SH-SY5Y (cell line): ENCODE measurements around the gene UGT1A7.
"Not testable (repeated sequence)": the region's sequence is repeated elsewhere in the genome, so short reads cannot be mapped to it uniquely, and the experiment has no call there.

Experiments used
- GATA2 ChIP-seq: IDR thresholded peaks from 2 replicates; pipeline ENCODE4 v1.6.1; 2011; ENCODE audit warnings: mild to moderate bottlenecking, low read depth, low read length
- GATA3 ChIP-seq: IDR thresholded peaks from 2 replicates; pipeline ENCODE4 v1.6.1; 2011; ENCODE audit warnings: low read depth, mild to moderate bottlenecking, low read length, moderate library complexity

UGT1A7 gene

GRCh38 chr2:233681521-233682099 lies at the start of gene UGT1A7:
TSS of gene UGT1A7 (plus strand) at chr2:233681901. CDS start at chr2:233681938, 37 bp downstream.
- TF ChIP-seq GATA3 (no peak), GATA2 (no peak)

- TF ChIP-seq GATA2, GATA3: not testable (repeated sequence)
Measured at GRCh38 chr2:233636306-233636705, 45.4 kb upstream of the UGT1A7 start, which contains the start of gene UGT1A10. TSS of gene UGT1A10 (plus strand) at chr2:233636448. CDS start at chr2:233636523, 75 bp downstream.

- TF ChIP-seq GATA2 (no peak), GATA3 (no peak)
Measured at GRCh38 chr2:233638836-233639235, 42.9 kb upstream of the UGT1A7 start.

- TF ChIP-seq GATA3 (no peak), GATA2 (no peak)
Measured at GRCh38 chr2:233639860-233640259, 41.8 kb upstream of the UGT1A7 start.

- no peak for TF ChIP-seq GATA2
- no peak for TF ChIP-seq GATA3
Measured at GRCh38 chr2:233643128-233643527, 38.6 kb upstream of the UGT1A7 start.

- no peak for TF ChIP-seq GATA2
- TF ChIP-seq GATA3, result no peak
Measured at GRCh38 chr2:233650981-233651380, 30.7 kb upstream of the UGT1A7 start.

GRCh38 chr2:233651430-233651829 lies 30.3 kb upstream of the UGT1A7 start:
- TF ChIP-seq GATA3 (no peak), GATA2 (no peak)

GRCh38 chr2:233654501-233654900 lies 27.2 kb upstream of the UGT1A7 start:
- TF ChIP-seq GATA3 (no peak), GATA2 (no peak)

- no peak for TF ChIP-seq GATA2
- no peak for TF ChIP-seq GATA3
Measured at GRCh38 chr2:233655043-233655442, 26.7 kb upstream of the UGT1A7 start.

- TF ChIP-seq GATA3 (no peak), GATA2 (no peak)
Measured at GRCh38 chr2:233656443-233656842, 25.3 kb upstream of the UGT1A7 start.

GRCh38 chr2:233658610-233659009 lies 23.1 kb upstream of the UGT1A7 start:
- TF ChIP-seq GATA2 (no peak), GATA3 (no peak)

GRCh38 chr2:233663911-233664310 lies 17.8 kb upstream of the UGT1A7 start:
- TF ChIP-seq GATA3, result no peak
- no peak for TF ChIP-seq GATA2

GRCh38 chr2:233668605-233669260 lies 13.0 kb upstream of the UGT1A7 start:
- no peak for TF ChIP-seq GATA2
- TF ChIP-seq GATA3, result no peak

GRCh38 chr2:233671290-233672161 lies 10.2 kb upstream of the UGT1A7 start, which contains the start of gene UGT1A9:
TSS of gene UGT1A9 (plus strand) at chr2:233671898. CDS start at chr2:233671935, 37 bp downstream.
- TF ChIP-seq GATA3 (no peak), GATA2 (no peak)

- TF ChIP-seq GATA3 (no peak), GATA2 (no peak)
Measured at GRCh38 chr2:233672886-233673285, 8.8 kb upstream of the UGT1A7 start.
